DOHH2 (cell line): Measurements from ENCODE around the gene SAMHD1.

Experiments used
- H3F3A ChIP-seq: fragments of 200-600 bp; sonication (generic), shearing (Covaris generic); 2 replicates; pipeline ENCODE4 v1.6.0; 2016; ENCODE audit warnings: antibody characterized with exemption, mild to moderate bottlenecking; ENCODE audit not compliant: control insufficient read depth, insufficient read depth
- H3K27ac ChIP-seq: fragments of 200-600 bp; sonication (generic); 2 replicates; pipeline ENCODE4 v1.5.1; 2014; ENCODE audit warnings: low read depth, mild to moderate bottlenecking, low read length, moderate library complexity
- H3K27me3 ChIP-seq: fragments of 200-600 bp; sonication (generic); 2 replicates; pipeline ENCODE4 v1.6.1; 2014; ENCODE audit warnings: mild to moderate bottlenecking, low read length, mixed read lengths; ENCODE audit not compliant: control insufficient read depth
- H3K36me3 ChIP-seq: fragments of 200-600 bp; sonication (generic); 2 replicates; pipeline ENCODE4 v1.6.1; 2014; ENCODE audit warnings: mild to moderate bottlenecking, low read length, moderate library complexity, mixed read lengths; ENCODE audit not compliant: control insufficient read depth
- H3K4me1 ChIP-seq: fragments of 200-600 bp; sonication (generic); 2 replicates; pipeline ENCODE4 v1.6.1; 2014; ENCODE audit warnings: mild to moderate bottlenecking, low read length, mixed read lengths; ENCODE audit not compliant: control insufficient read depth
- H3K4me2 ChIP-seq: fragments of 200-600 bp; sonication (generic); 2 replicates; pipeline ENCODE4 v1.6.0; 2014; ENCODE audit warnings: mild to moderate bottlenecking, low read length, moderate library complexity
- H3K4me3 ChIP-seq: fragments of 200-600 bp; sonication (generic); 2 replicates; pipeline ENCODE4 v1.5.1; 2014; ENCODE audit warnings: mild to moderate bottlenecking, low read length, mixed read lengths
- H3K79me2 ChIP-seq: fragments of 200-600 bp; sonication (generic); 2 replicates; pipeline ENCODE4 v1.6.1; 2014; ENCODE audit warnings: mild to moderate bottlenecking, low read length, mixed read lengths; ENCODE audit not compliant: control insufficient read depth
- H3K9me2 ChIP-seq: fragments of 200-600 bp; sonication (generic); replicated peaks from 2 replicates; pipeline ENCODE4 v1.6.1; 2014; ENCODE audit warnings: mild to moderate bottlenecking, low read length, mixed read lengths; ENCODE audit not compliant: control insufficient read depth
- H3K9me3 ChIP-seq: fragments of 200-600 bp; sonication (generic); 2 replicates; pipeline ENCODE4 v1.6.1; 2014; ENCODE audit warnings: antibody characterized with exemption, low read length, mixed read lengths; ENCODE audit not compliant: control insufficient read depth, insufficient read depth
- H4K20me1 ChIP-seq: fragments of 200-600 bp; sonication (generic); 2 replicates; pipeline ENCODE4 v1.6.0; 2014; ENCODE audit warnings: low read depth, mild to moderate bottlenecking, antibody characterized with exemption, low read length, moderate library complexity; ENCODE audit not compliant: control insufficient read depth, insufficient read depth
- EZH2phosphoT487 ChIP-seq: fragments of 200-600 bp; sonication (generic); IDR thresholded peaks from 2 replicates; pipeline ENCODE4 v1.6.1; 2017; ENCODE audit warnings: borderline replicate concordance, mild to moderate bottlenecking, antibody characterized with exemption, low read length, moderate library complexity, mixed read lengths
- TF ChIP-seq, protein P1 (sequence below): fragments of 200-600 bp; sonication (generic); IDR thresholded peaks from one replicate; pipeline ENCODE4 v1.5.1; 2014; ENCODE audit warnings: antibody characterized with exemption, mild to moderate bottlenecking, low read depth, low read length; ENCODE audit not compliant: poor library complexity, severe bottlenecking

Gene SAMHD1

DNA sequence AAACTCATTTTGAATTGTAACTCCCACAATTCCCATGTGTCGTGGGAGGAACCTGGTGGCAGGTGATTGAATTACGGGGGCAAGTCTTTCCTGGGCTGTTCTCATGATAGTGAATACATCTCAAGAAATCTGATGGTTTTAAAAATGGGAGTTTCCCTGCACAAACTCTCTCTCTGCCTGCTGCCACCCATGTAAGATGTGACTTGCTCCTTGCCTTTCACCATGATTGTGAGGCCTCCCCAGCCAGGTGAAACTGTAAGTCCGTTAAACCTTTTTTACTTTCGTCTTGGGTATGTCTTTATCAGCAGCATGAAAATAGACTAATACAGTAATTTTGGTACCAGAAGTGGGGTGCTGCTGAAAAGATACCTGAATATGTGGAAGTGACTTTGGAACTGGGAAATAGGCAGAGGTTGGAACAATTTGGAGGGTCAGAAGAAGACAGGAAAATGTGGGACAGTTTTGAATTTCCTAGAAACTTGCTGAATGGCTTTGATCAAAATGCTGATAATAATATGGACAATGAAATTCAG is 41.4 kb upstream of the SAMHD1 start:
- no peaks in the 10 kb centered on the region for H4K20me1 ChIP-seq
- no peak for TF ChIP-seq EZH2phosphoT487
- TF ChIP-seq, protein P1, sequence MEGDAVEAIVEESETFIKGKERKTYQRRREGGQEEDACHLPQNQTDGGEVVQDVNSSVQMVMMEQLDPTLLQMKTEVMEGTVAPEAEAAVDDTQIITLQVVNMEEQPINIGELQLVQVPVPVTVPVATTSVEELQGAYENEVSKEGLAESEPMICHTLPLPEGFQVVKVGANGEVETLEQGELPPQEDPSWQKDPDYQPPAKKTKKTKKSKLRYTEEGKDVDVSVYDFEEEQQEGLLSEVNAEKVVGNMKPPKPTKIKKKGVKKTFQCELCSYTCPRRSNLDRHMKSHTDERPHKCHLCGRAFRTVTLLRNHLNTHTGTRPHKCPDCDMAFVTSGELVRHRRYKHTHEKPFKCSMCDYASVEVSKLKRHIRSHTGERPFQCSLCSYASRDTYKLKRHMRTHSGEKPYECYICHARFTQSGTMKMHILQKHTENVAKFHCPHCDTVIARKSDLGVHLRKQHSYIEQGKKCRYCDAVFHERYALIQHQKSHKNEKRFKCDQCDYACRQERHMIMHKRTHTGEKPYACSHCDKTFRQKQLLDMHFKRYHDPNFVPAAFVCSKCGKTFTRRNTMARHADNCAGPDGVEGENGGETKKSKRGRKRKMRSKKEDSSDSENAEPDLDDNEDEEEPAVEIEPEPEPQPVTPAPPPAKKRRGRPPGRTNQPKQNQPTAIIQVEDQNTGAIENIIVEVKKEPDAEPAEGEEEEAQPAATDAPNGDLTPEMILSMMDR: no peak
- peaks cover 5% of the 10 kb centered on the region; the same call in 1 of the 2 replicates for H3K9me3 ChIP-seq
- no peak overlapping the region for H3K4me3 ChIP-seq
- peaks cover 32% of the 10 kb centered on the region for H3K4me1 ChIP-seq
- H3K27me3 ChIP-seq: no peaks in the 10 kb centered on the region
- no peak overlapping the region for H3K4me2 ChIP-seq
- peaks cover 44% of the 10 kb centered on the region for H3K36me3 ChIP-seq
- no peaks in the 10 kb centered on the region for H3K9me2 ChIP-seq
- H3F3A ChIP-seq: peaks cover 25% of the 10 kb centered on the region
- H3K27ac ChIP-seq: no peak overlapping the region
- peaks cover 3% of the 10 kb centered on the region; the same call in 1 of the 2 replicates for H3K79me2 ChIP-seq

DNA sequence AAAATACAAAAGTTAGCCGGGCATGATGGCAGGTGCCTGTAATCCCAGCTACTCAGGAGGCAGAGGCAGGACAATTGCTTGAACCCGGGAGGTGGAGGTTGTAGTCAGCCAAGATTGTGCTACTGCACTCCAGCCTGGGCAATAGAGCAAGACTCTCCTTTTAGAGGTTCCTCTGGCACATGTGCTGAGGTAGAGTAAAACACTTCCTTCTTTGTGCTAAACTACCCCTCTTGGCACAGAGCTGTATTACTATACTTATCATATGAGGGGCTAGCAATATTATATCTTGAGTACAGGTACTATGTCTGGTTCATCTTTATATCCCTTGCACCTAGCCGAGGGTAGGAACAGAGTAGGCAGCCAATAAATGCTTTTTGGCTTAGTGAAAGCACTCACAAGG is 40.2 kb upstream of the SAMHD1 start:
- Histone ChIP-seq H3K9me2 (no peaks in the 10 kb centered on the region), H3K79me2 (peaks cover 3% of the 10 kb centered on the region; the same call in 1 of the 2 replicates), H4K20me1 (no peaks in the 10 kb centered on the region), H3F3A (peaks cover 19% of the 10 kb centered on the region), H3K36me3 (peaks cover 33% of the 10 kb centered on the region), H3K4me1 (peaks cover 39% of the 10 kb centered on the region), H3K9me3 (peaks cover 5% of the 10 kb centered on the region; the same call in 1 of the 2 replicates), H3K27me3 (no peaks in the 10 kb centered on the region), H3K4me2 (peak overlapping the region; percentile 18; the same call in 1 of the 2 replicates), H3K27ac (no peak overlapping the region), H3K4me3 (no peak overlapping the region)
- TF ChIP-seq EZH2phosphoT487: no peak
- TF ChIP-seq, protein P1: no peak

DNA sequence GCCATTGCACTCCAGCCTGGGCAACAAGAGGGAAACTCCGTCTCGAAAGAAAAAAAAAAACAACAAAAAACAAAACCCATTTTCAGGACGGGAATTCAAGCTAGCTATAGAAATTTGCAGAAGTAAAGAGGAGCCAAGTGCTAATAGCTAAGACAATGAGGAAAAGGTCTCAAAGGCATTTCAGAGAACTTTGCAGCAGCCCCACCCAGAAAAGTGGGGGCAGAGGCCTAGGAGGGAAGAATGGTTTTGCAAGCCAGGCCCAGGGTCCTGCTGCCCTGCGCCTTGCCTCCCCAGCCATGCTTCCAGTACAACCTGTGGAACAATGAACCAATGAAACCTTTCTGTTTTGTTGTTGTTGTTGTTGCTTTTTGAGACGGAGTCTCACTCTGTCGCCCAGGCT is 38.3 kb upstream of the SAMHD1 start:
- Histone ChIP-seq H3K4me2 (peak overlapping the region; percentile 59), H3K9me2 (no peaks in the 10 kb centered on the region), H3K36me3 (peaks cover 14% of the 10 kb centered on the region), H3K27ac (peak overlapping the region; percentile 79), H3K27me3 (no peaks in the 10 kb centered on the region), H3K4me1 (peaks cover 41% of the 10 kb centered on the region), H3K79me2 (peaks cover 3% of the 10 kb centered on the region; the same call in 1 of the 2 replicates), H3K9me3 (peaks cover 5% of the 10 kb centered on the region; the same call in 1 of the 2 replicates), H3F3A (peaks cover 19% of the 10 kb centered on the region), H3K4me3 (peak overlapping the region; percentile 70), H4K20me1 (no peaks in the 10 kb centered on the region)
- TF ChIP-seq, protein P1: no peak
- TF ChIP-seq EZH2phosphoT487: no peak
